ENCODE measurements around the gene METTL4.

GRCh38 chr18:2609604-2610003, 38.3 kb upstream of the METTL4 start:
- TF ChIP-seq CTCF (IDR thresholded peaks at IDR 0.05; ENCODE audit: poor library complexity): no peak
- TF ChIP-seq EZH2phosphoT487 (IDR thresholded peaks at IDR 0.05; ENCODE audit: low read depth, severe bottlenecking, unreplicated experiment): no peak
